ENCODE data around the gene NELFA.

GRCh38 chr4:1973661-1974060 lies 35.1 kb downstream of the NELFA start:
- no peak for TF ChIP-seq ZNF274 (IDR thresholded peaks at IDR 0.05; ENCODE audit: low read depth, low read length)
- no peak for TF ChIP-seq SUZ12 (IDR thresholded peaks at IDR 0.05; ENCODE audit: extremely low read depth, insufficient read depth, insufficient read length)
- TF ChIP-seq YY1 (IDR thresholded peaks at IDR 0.05; ENCODE audit: insufficient read depth, insufficient read length): no peak
